GM20000 (cell line): ENCODE results near the gene SH3GLB1.

Experiments used
- DNase-seq: peaks from one replicate; pipeline ENCODE4 v3.0.0; 2012; ENCODE audit warnings: low spot score
- CTCF ChIP-seq: IDR thresholded peaks from 2 replicates; pipeline ENCODE4 v1.5.1; 2012; ENCODE audit warnings: mild to moderate bottlenecking, control low read depth; ENCODE audit errors: extremely low read depth, missing control alignments

The SH3GLB1 gene

GRCh38 chr1:86712088-86712860 is 7.9 kb downstream of the SH3GLB1 start:
- no peak for DNase-seq
- TF ChIP-seq CTCF = no peak

- DNase-seq = no peak
- TF ChIP-seq CTCF = no peak
These were observed 9.1 kb downstream of the SH3GLB1 start for GRCh38 chr1:86713477-86713876.

DNA sequence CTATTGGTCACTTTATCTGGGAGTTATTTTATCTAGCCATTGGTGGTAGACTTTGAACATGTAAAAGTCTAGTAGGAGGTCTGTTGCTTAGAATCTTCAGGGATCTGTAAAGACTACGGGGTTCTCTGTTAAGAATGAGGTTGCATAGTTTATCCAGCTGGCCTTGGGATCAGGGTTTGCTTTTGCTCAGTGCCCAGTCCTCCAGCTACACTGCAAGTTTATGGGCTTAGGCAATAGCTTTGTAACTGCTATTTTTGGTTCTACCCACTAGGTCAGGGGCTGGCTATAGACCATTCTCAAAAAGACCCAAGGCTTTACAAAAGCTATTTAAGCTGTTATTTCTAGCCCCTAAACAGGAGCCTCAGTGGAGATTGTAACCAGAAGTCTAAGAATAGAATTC is 9.8 kb downstream of the SH3GLB1 start:
- DNase-seq = no peak
- TF ChIP-seq CTCF = no peak

DNA sequence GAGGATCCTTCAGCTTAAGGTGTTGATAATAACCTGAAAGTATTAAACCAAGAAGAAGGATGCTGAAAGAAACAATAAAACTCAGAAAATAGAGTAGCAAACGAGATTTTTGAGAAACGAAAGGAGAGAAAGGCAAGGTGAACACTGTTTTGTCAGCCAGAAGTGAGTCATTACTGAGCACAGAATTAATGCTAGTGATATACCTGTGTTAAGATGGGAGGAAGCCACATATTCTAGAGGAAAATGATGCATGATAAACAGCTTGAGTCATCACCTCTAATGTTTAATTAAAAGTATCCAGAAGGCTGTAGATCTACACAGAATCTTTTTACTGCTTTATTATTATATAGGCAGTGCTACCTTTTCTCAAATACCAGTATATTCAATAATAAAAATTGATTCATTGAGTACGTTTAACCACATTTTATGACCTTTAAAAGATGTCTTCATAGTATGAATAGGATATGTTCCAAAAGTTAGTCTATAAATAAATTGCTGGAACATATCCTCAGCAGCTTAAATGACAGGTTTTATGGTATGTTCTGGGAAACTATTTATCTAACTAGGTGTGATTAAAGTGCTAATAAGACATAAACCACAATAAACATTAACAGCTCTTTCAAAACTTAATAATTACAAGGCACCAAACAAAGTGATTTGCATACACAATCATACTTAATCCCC is 10.3 kb downstream of the SH3GLB1 start:
- no peak for TF ChIP-seq CTCF
- DNase-seq = no peak

GRCh38 chr1:86718786-86719185 is 14.4 kb downstream of the SH3GLB1 start:
- no peak for TF ChIP-seq CTCF
- DNase-seq = no peak

DNA sequence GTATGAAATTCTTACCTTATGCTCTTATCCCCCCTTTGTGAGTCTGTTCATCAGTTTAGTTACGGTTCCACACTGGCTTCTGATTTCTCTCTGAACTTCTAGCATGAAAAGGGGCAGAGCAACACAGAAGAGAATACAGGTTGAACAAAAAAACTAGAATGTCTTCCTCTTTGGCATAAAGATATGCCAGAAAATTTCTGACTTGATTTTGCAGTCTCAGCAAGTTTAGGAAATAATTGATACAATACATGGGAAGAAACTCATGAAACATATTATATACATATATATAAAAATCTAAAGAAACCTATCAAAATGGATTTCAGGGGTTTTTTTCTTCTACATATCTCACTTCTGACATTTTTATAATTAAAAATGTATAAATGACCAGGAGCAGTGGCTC is 27.0 kb downstream of the SH3GLB1 start:
- no peak for TF ChIP-seq CTCF
- DNase-seq = no peak

DNA sequence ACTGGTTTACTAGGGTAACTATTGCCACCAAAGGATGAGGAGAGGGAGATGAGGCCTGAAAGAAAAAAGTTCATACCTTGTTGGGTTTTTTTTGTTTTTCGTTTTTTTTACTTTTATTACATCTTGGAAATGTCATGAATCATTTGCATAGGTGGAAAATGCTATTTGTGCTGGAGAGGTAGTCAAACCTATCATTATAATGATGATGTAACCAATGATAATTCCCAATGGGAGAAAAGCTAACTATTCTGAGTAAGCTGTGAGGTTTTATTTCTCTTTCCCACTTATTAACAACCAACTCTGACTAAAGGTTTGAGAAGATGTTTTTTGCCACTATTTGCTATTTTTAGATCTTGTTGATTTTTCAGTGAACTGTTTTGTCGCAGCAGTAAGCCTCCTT is 29.0 kb downstream of the SH3GLB1 start:
- no peak for DNase-seq
- TF ChIP-seq CTCF = no peak
